ENCODE data around the gene CYP27A1.

DNA sequence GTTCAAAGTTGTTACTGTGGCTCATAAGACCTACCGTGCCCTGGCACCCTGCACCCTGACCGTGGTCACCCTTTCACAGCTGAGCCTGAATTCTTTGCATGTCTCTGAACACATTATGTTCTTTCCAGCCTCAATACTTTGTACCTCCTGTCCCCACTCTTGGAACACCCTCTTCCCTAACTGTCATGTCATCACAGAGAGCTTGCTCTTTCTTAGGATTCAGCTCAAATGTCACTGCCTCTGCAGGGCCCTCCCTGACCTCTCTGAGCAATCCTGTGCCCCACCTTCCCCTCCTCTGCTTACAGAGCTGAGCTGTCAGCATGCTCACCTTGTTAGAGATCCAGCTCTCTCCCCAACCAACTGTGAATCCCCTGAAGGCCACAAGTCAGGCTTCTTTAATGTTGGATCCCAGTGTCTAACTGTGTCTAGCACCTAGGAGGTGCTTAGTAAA is 34.6 kb downstream of the CYP27A1 start:
- TF ChIP-seq, protein P1, sequence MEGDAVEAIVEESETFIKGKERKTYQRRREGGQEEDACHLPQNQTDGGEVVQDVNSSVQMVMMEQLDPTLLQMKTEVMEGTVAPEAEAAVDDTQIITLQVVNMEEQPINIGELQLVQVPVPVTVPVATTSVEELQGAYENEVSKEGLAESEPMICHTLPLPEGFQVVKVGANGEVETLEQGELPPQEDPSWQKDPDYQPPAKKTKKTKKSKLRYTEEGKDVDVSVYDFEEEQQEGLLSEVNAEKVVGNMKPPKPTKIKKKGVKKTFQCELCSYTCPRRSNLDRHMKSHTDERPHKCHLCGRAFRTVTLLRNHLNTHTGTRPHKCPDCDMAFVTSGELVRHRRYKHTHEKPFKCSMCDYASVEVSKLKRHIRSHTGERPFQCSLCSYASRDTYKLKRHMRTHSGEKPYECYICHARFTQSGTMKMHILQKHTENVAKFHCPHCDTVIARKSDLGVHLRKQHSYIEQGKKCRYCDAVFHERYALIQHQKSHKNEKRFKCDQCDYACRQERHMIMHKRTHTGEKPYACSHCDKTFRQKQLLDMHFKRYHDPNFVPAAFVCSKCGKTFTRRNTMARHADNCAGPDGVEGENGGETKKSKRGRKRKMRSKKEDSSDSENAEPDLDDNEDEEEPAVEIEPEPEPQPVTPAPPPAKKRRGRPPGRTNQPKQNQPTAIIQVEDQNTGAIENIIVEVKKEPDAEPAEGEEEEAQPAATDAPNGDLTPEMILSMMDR (IDR thresholded peaks at IDR 0.05; ENCODE audit: insufficient read depth, low read length, poor library complexity, severe bottlenecking), result no peak
- no peak for TF ChIP-seq EZH2phosphoT487 (conservative IDR thresholded peaks at IDR 0.05; ENCODE audit: low read length)
